AG09309 (cell line): ENCODE measurements around the gene HRK.

ENCODE experiments used
- DNase-seq: peaks from one replicate; pipeline ENCODE4 v3.0.0-alpha.2; 2010; ENCODE audit warnings: low read depth
- H3K4me3 ChIP-seq: 2 replicates; pipeline ENCODE4 v1.5.1; 2011; ENCODE audit warnings: mild to moderate bottlenecking, low read depth, low read length, moderate library complexity; ENCODE audit not compliant: control insufficient read depth
- TF ChIP-seq, protein P1 (sequence below): IDR thresholded peaks from 2 replicates; pipeline ENCODE4 v1.5.1; 2011; ENCODE audit warnings: mild to moderate bottlenecking, low read depth, low read length, inconsistent platforms; ENCODE audit not compliant: insufficient read depth, control insufficient read depth; ENCODE audit errors: missing control alignments

The HRK gene

GRCh38 chr12:116853507-116853906 lies 27.7 kb downstream of the HRK start:
- TF ChIP-seq, protein P1, sequence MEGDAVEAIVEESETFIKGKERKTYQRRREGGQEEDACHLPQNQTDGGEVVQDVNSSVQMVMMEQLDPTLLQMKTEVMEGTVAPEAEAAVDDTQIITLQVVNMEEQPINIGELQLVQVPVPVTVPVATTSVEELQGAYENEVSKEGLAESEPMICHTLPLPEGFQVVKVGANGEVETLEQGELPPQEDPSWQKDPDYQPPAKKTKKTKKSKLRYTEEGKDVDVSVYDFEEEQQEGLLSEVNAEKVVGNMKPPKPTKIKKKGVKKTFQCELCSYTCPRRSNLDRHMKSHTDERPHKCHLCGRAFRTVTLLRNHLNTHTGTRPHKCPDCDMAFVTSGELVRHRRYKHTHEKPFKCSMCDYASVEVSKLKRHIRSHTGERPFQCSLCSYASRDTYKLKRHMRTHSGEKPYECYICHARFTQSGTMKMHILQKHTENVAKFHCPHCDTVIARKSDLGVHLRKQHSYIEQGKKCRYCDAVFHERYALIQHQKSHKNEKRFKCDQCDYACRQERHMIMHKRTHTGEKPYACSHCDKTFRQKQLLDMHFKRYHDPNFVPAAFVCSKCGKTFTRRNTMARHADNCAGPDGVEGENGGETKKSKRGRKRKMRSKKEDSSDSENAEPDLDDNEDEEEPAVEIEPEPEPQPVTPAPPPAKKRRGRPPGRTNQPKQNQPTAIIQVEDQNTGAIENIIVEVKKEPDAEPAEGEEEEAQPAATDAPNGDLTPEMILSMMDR: no peak
- no peak overlapping the region for H3K4me3 ChIP-seq
- DNase-seq: no peak

DNA sequence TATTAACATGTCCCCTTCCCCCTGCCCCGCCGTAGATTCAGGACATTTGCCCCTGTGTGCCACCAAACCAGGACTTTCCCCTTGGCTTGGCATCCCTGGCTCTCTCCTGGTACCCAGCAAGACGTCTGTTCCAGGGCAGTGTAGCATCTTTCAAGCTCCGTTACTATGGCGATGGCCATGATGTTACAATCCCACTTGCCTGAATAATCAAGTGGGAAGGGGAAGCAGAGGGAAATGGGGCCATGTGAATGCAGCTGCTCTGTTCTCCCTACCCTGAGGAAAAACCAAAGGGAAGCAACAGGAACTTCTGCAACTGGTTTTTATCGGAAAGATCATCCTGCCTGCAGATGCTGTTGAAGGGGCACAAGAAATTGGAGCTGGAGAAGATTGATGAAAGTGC lies 28.9 kb downstream of the HRK start:
- no peak overlapping the region for H3K4me3 ChIP-seq
- no peak for DNase-seq
- TF ChIP-seq, protein P1: no peak

- H3K4me3 ChIP-seq: no peak overlapping the region
- TF ChIP-seq, protein P1: no peak
- DNase-seq: no peak
These were observed 32.0 kb downstream of the HRK start for GRCh38 chr12:116849216-116849615.

DNA sequence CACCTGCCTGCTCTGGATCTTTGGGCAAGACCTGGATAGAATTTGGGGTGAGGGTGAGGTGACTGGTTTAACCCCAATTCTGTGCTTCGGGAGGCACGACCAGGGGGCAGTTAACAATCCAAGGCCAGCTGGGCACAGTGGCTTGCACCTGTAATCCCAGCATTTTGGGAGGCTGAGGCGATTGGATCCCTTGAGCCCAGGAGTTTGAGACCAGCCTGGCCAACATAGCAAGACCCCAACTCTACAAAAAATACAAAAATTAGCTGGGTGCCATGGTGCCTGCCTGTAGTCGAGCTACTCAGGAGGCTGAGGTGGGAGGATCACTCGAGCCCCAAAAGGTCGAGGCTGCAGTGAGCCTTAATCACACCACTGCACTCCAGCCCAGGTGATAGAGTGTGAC lies 38.2 kb downstream of the HRK start:
- no peak for DNase-seq
- TF ChIP-seq, protein P1: no peak
- H3K4me3 ChIP-seq: no peak overlapping the region

DNA sequence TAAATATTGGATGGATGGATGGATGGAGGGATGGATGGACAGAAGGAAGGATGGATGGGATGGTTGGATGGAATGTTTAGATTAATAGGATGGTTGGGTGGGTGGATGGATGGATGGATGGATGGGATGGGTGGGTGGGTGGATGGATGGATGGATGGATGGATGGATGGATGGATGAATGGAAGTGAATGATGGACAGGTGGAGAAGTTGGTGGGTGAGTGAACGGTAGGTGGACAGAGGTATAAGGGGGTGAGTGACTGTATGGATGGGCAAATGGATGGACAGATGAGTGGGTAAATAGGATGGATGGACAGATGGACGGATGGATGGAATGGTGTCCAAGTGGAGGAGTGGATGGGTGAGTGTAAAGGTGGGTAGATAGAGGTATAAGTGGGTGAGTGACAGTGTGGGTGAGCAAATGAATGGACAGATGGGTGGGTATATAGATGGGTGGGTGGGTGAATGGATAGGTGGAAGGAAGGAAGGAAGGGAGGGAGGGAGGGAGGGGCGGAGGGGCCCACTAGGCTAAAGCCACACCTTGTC lies 41.9 kb downstream of the HRK start:
- TF ChIP-seq, protein P1: no peak
- H3K4me3 ChIP-seq: no peak overlapping the region
- no peak for DNase-seq

DNA sequence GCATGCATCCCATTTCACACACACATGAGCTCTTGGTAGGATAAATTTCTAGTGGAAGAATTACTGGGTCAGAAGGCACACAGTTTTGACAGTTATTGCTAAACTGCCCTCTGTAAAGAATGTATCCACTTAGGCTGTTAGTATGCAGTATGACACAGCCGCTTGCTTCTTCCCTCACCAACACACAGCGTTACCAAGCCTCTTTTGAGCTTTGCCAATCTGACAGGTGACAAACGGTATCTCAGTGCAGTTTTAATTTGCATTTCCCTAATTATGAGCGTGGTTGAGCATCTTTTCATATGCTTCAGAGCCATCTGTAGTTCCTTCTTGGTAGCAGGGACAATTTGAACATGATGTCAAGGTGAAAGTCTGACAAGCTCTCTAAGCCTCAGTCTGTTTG lies 42.9 kb downstream of the HRK start:
- no peak for DNase-seq
- no peak overlapping the region for H3K4me3 ChIP-seq
- TF ChIP-seq, protein P1: no peak

DNA sequence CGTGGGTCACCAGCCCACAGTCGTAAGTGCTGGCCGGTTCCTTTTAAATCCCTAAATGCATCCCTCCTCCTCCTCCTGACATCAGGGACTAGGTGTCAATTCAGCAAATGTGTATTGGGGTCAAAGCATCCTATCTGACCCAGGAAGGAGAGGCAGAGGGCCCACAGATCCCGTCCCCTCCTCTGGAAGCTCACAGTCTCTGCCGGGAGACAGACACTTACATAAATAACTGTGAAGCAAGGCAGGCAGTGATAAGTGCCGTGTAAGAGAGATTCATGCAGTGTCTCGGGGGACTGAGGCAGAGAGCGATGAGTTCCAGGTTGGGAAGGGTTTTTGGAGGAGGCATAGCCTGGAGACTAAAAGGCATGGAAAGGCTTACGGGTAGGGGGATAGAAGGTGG lies 44.1 kb downstream of the HRK start:
- TF ChIP-seq, protein P1: no peak
- no peak overlapping the region for H3K4me3 ChIP-seq

More for the DNA sequence above, 44.1 kb downstream of the HRK start:
- no peak for DNase-seq
